GM12878 (cell line): ENCODE measurements around the gene SCN8A. TPM values are rescaled to one million over a fixed set of nuclear protein-coding genes. Genes with fewer than 3 reads are reported as not detected.

Experiments used
- ATAC-seq: fragments of 200-7000 bp; cut with Tn5 transposase; 3 replicates; pipeline ENCODE4 v1.9.1; 2020; ENCODE audit warnings: mild to moderate bottlenecking, moderate library complexity
- BruUV-seq: library from RNA; stranded (reverse); fragments of 400-500 nt; replicated peaks from 2 replicates; lab custom pipeline; 2021; lab: Mats Ljungman, UMichigan
- CTCF ChIA-PET: fragments of 300-600 bp; sonication (Branson Sonifier 250); formaldehyde crosslinking; extraction: SDS; loops from one replicate; lab custom pipeline; 2021; ENCODE audit warnings: inconsistent platforms; lab: Yijun Ruan, JAX
- POLR2A ChIA-PET: fragments of 350-600 bp; formaldehyde crosslinking; extraction: SDS; loops from one replicate; lab custom pipeline; 2021; ENCODE audit warnings: inconsistent platforms; lab: Charles Lee
- RAD21 ChIA-PET: fragments of 300-600 bp; sonication (Branson Sonifier 250); formaldehyde crosslinking; loops from one replicate; lab custom pipeline; 2023; ENCODE audit warnings: antibody characterized with exemption; ENCODE audit not compliant: unreplicated experiment; lab: Charles Lee
- SMC1A ChIA-PET: fragments of 300-600 bp; sonication (Branson Sonifier 250); formaldehyde crosslinking; loops from one replicate; lab custom pipeline; 2023; ENCODE audit not compliant: unreplicated experiment, uncharacterized antibody; lab: Charles Lee
- DNase-seq: peaks from one replicate; pipeline ENCODE4 v3.0.0-alpha.2; 2011; ENCODE audit warnings: low read depth, low spot score
- FAIRE-seq: peaks from 3 replicates; lab custom pipeline; 2011; peaks lifted over from hg19 to GRCh38; lab: Jason Lieb, UNC
- H2AFZ ChIP-seq: 2 replicates; pipeline ENCODE4 v1.6.0; 2011; ENCODE audit warnings: low read depth, low read length, control low read depth; ENCODE audit not compliant: control insufficient read depth
- H3K27ac ChIP-seq: 2 replicates; pipeline ENCODE4 v1.5.1; 2011; ENCODE audit warnings: control low read depth; ENCODE audit not compliant: control insufficient read depth, insufficient read depth
- H3K27me3 ChIP-seq, 2 experiments: replicated peaks in 1 of 2; 2 replicates each; pipeline versions ENCODE4 v1.6.0 to v1.6.1; 2011; ENCODE audit warnings: low read length in 1 of 2; ENCODE audit not compliant: control insufficient read depth in 2 of 2, insufficient read depth in 2 of 2
- H3K36me3 ChIP-seq, 2 experiments: 2 replicates each; pipeline ENCODE4 v1.5.1; 2011; ENCODE audit warnings: low read length in 1 of 2; ENCODE audit not compliant: control insufficient read depth in 2 of 2, insufficient read depth in 2 of 2
- H3K4me1 ChIP-seq: 2 replicates; pipeline ENCODE4 v1.6.1; 2011; ENCODE audit warnings: mild to moderate bottlenecking, low read length, moderate library complexity, mixed read lengths; ENCODE audit not compliant: control insufficient read depth, insufficient read depth
- H3K4me2 ChIP-seq: 2 replicates; pipeline ENCODE4 v1.6.0; 2011; ENCODE audit warnings: control low read depth; ENCODE audit not compliant: control insufficient read depth, insufficient read depth
- H3K4me3 ChIP-seq: fragments of 200-600 bp; sonication (generic); 2 replicates; pipeline ENCODE4 v1.5.1; 2016
- H3K79me2 ChIP-seq: 2 replicates; pipeline ENCODE4 v1.6.0; 2011; ENCODE audit warnings: low read length; ENCODE audit not compliant: control insufficient read depth, insufficient read depth
- H3K9ac ChIP-seq: 2 replicates; pipeline ENCODE4 v1.8.0; 2011; ENCODE audit warnings: low read length, control low read depth, mixed read lengths; ENCODE audit not compliant: control insufficient read depth, insufficient read depth
- H3K9me3 ChIP-seq: replicated peaks from 3 replicates; pipeline ENCODE4 v1.5.1; 2011; ENCODE audit warnings: mild to moderate bottlenecking, low read length; ENCODE audit not compliant: control insufficient read depth, insufficient read depth
- H4K20me1 ChIP-seq: 2 replicates; pipeline ENCODE4 v1.6.0; 2011; ENCODE audit not compliant: control insufficient read depth, insufficient read depth
- BACH1 ChIP-seq: fragments of 450-650 bp; IDR thresholded peaks from 2 replicates; pipeline ENCODE4 v1.6.1; 2017; ENCODE audit warnings: mild to moderate bottlenecking, borderline replicate concordance
- BRCA1 ChIP-seq: IDR thresholded peaks from 2 replicates; pipeline ENCODE4 v1.6.1; 2011; ENCODE audit warnings: low read depth, low read length, improper control_type of control experiment
- CEBPB ChIP-seq, 2 experiments: fragments of 150-350 bp in 1 of 2; IDR thresholded peaks; 2 replicates each; pipeline ENCODE4 v1.6.1; 2012 to 2014; ENCODE audit warnings: low read depth in 2 of 2, low read length in 2 of 2, borderline replicate concordance in 1 of 2, inconsistent platforms in 1 of 2
- EED ChIP-seq: sonication (generic); IDR thresholded peaks from 2 replicates; pipeline ENCODE4 v1.6.1; 2016; ENCODE audit warnings: antibody characterized with exemption, low read depth
- ESRRA ChIP-seq: IDR thresholded peaks from 2 replicates; pipeline ENCODE4 v1.6.1; 2012; ENCODE audit warnings: mild to moderate bottlenecking, low read length, improper control_type of control experiment
- ETV6 ChIP-seq, 2 experiments: fragments of 450-650 bp in 1 of 2; IDR thresholded peaks in 1 of 2; conservative IDR thresholded peaks in 1 of 2; 2 replicates each; pipeline ENCODE4 v1.6.1; 2014; ENCODE audit warnings: antibody characterized with exemption in 1 of 2, borderline replicate concordance in 1 of 2, low read depth in 1 of 2, mild to moderate bottlenecking in 1 of 2, moderate library complexity in 1 of 2
- HDAC2 ChIP-seq: fragments of 200-600 bp; sonication (generic); IDR thresholded peaks from 2 replicates; pipeline ENCODE4 v1.6.1; 2017
- KAT2A ChIP-seq: conservative IDR thresholded peaks from 2 replicates; pipeline ENCODE4 v1.6.1; 2011; ENCODE audit warnings: low read depth, low read length; ENCODE audit not compliant: control insufficient read depth
- MEF2A ChIP-seq: IDR thresholded peaks from 2 replicates; pipeline ENCODE4 v1.6.1; 2011; ENCODE audit warnings: low read depth, mild to moderate bottlenecking, low read length, moderate library complexity; ENCODE audit not compliant: insufficient read depth
- POLR2A ChIP-seq: IDR thresholded peaks from 2 replicates; pipeline ENCODE4 v1.6.1; 2011; ENCODE audit warnings: low read depth, mild to moderate bottlenecking, low read length
- POLR2AphosphoS5 ChIP-seq: IDR thresholded peaks from 2 replicates; pipeline ENCODE4 v1.6.1; 2011; ENCODE audit warnings: mild to moderate bottlenecking, low read length, inconsistent platforms
- RUNX3 ChIP-seq: IDR thresholded peaks from 2 replicates; pipeline ENCODE4 v1.6.1; 2012; ENCODE audit warnings: low read length, inconsistent platforms
- SMAD1 ChIP-seq: fragments of 450-650 bp; IDR thresholded peaks from 2 replicates; pipeline ENCODE4 v1.6.1; 2018; ENCODE audit warnings: mild to moderate bottlenecking, low read depth; ENCODE audit not compliant: partially characterized antibody
- SUZ12 ChIP-seq: fragments of 200-600 bp; sonication (generic); IDR thresholded peaks from one replicate; pipeline ENCODE4 v1.6.1; 2018; ENCODE audit warnings: antibody characterized with exemption, mild to moderate bottlenecking; ENCODE audit not compliant: unreplicated experiment
- TBL1XR1 ChIP-seq: IDR thresholded peaks from 2 replicates; pipeline ENCODE4 v1.6.1; 2012; ENCODE audit warnings: low read depth, low read length, improper control_type of control experiment
- ZBED1 ChIP-seq: IDR thresholded peaks from 2 replicates; pipeline ENCODE4 v1.6.1; 2016; ENCODE audit warnings: borderline replicate concordance
- ZSCAN29 ChIP-seq: fragments of 450-650 bp; IDR thresholded peaks from 2 replicates; pipeline ENCODE4 v1.6.1; 2017; ENCODE audit warnings: mild to moderate bottlenecking, moderate library complexity
- WGBS: methylation state at CpG from one replicate; pipeline ENCODE4 v1.1.6; 2016; ENCODE audit warnings: low lambda C conversion rate; ENCODE audit not compliant: insufficient replicate concordance, insufficient coverage; ENCODE audit errors: missing lambda C conversion rate; 5-methylcytosine and 5-hydroxymethylcytosine counted together
- in situ Hi-C: fragments of 300-500 bp; cut with MboI; formaldehyde crosslinking; loops from 9 replicates; pipeline ENCODE4 v1.14.3; 2018; ENCODE audit warnings: mixed read lengths
- intact Hi-C: fragments of 100-400 bp; cut with micrococcal nuclease; formaldehyde crosslinking; loops from one replicate; pipeline ENCODE4 v1.14.2; 2022; ENCODE audit not compliant: unreplicated experiment
- polyA plus RNA-seq, 11 experiments: library from polyadenylated mRNA; depleted of rRNA in 4 of 11; unstranded in 6 of 11; stranded (reverse) in 5 of 11; fragments of >200 nt; fragmentation: Nextera tagmentation in 4 of 11; fragmentation: Illumina TruSeq in 1 of 11; extraction: Ambion mirVana in 4 of 11; extraction: Trizol in 1 of 11; gene quantifications; 1 replicate in 1 of 11; 2 replicates in 10 of 11; pipeline versions ENCODE4 v1.2.1 to v1.2.3, GENCODE V29; 2011 to 2016; ENCODE audit warnings: inconsistent platforms in 2 of 11, missing spikeins in 2 of 11, low read depth in 1 of 11
- total RNA-seq, 4 experiments: library from RNA; depleted of rRNA in 3 of 4; stranded (reverse); fragments of >200 nt in 3 of 4; fragmentation: Illumina TruSeq in 1 of 4; extraction: Trizol in 1 of 4; gene quantifications; 2 replicates each; pipeline versions ENCODE4 v1.2.1 to v1.2.3, GENCODE V29; 2013 to 2021
- TF ChIP-seq, protein P1 (sequence below): fragments of 150-350 bp; IDR thresholded peaks from 2 replicates; pipeline ENCODE4 v1.6.1; 2016; ENCODE audit warnings: low read depth, low read length
- TF ChIP-seq, protein P2 (sequence below): fragments of 450-650 bp; IDR thresholded peaks from 2 replicates; pipeline ENCODE4 v1.6.1; 2016; ENCODE audit warnings: mild to moderate bottlenecking, moderate library complexity, borderline replicate concordance

The SCN8A gene
- total and polyA plus RNA-seq, 10 of the 15 experiments (the other 5 are each of a cell fraction or from before 2014, with no cell fraction given): 0.02 to 0.23 (median 0.06) TPM; not detected in 2

DNA sequence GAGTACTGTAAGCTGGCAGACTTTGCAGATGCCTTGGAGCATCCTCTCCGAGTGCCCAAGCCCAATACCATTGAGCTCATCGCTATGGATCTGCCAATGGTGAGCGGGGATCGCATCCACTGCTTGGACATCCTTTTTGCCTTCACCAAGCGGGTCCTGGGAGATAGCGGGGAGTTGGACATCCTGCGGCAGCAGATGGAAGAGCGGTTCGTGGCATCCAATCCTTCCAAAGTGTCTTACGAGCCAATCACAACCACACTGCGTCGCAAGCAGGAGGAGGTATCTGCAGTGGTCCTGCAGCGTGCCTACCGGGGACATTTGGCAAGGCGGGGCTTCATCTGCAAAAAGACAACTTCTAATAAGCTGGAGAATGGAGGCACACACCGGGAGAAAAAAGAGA is 215.9 kb downstream of the SCN8A start:
- no peak overlapping the region for H3K4me3 ChIP-seq
- ChIA-PET RAD21 (no interaction called here), SMC1A (no interaction called here)
- DNase-seq: no peak
- no peaks in the 10 kb centered on the region for H3K36me3 ChIP-seq
- no peak for TF ChIP-seq ZBED1
- TF ChIP-seq POLR2A: no peak
- TF ChIP-seq TBL1XR1: no peak
- no peak for TF ChIP-seq SUZ12
- no peak for TF ChIP-seq MEF2A
- no peak for TF ChIP-seq KAT2A
- TF ChIP-seq BRCA1: no peak
- TF ChIP-seq SMAD1: no peak
- no peak for TF ChIP-seq HDAC2
- no peak for TF ChIP-seq EED
- no peak for TF ChIP-seq ZSCAN29
- no peak for TF ChIP-seq BACH1
- no peak for TF ChIP-seq ESRRA
- TF ChIP-seq CEBPB (IDR thresholded peaks at IDR 0.05; ENCODE audit: borderline replicate concordance in 1 of 2, low read depth in 2 of 2, low read length in 2 of 2): no peak
- TF ChIP-seq, protein P1, sequence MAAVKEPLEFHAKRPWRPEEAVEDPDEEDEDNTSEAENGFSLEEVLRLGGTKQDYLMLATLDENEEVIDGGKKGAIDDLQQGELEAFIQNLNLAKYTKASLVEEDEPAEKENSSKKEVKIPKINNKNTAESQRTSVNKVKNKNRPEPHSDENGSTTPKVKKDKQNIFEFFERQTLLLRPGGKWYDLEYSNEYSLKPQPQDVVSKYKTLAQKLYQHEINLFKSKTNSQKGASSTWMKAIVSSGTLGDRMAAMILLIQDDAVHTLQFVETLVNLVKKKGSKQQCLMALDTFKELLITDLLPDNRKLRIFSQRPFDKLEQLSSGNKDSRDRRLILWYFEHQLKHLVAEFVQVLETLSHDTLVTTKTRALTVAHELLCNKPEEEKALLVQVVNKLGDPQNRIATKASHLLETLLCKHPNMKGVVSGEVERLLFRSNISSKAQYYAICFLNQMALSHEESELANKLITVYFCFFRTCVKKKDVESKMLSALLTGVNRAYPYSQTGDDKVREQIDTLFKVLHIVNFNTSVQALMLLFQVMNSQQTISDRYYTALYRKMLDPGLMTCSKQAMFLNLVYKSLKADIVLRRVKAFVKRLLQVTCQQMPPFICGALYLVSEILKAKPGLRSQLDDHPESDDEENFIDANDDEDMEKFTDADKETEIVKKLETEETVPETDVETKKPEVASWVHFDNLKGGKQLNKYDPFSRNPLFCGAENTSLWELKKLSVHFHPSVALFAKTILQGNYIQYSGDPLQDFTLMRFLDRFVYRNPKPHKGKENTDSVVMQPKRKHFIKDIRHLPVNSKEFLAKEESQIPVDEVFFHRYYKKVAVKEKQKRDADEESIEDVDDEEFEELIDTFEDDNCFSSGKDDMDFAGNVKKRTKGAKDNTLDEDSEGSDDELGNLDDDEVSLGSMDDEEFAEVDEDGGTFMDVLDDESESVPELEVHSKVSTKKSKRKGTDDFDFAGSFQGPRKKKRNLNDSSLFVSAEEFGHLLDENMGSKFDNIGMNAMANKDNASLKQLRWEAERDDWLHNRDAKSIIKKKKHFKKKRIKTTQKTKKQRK: no peak
- no peak for TF ChIP-seq RUNX3
- no peak for TF ChIP-seq ETV6 (conservative IDR thresholded peaks at IDR 0.05 in 1 of 2, IDR thresholded peaks at IDR 0.05 in 1 of 2; ENCODE audit: borderline replicate concordance in 1 of 2, low read depth in 1 of 2)
- TF ChIP-seq POLR2AphosphoS5: no peak
- TF ChIP-seq, protein P2, sequence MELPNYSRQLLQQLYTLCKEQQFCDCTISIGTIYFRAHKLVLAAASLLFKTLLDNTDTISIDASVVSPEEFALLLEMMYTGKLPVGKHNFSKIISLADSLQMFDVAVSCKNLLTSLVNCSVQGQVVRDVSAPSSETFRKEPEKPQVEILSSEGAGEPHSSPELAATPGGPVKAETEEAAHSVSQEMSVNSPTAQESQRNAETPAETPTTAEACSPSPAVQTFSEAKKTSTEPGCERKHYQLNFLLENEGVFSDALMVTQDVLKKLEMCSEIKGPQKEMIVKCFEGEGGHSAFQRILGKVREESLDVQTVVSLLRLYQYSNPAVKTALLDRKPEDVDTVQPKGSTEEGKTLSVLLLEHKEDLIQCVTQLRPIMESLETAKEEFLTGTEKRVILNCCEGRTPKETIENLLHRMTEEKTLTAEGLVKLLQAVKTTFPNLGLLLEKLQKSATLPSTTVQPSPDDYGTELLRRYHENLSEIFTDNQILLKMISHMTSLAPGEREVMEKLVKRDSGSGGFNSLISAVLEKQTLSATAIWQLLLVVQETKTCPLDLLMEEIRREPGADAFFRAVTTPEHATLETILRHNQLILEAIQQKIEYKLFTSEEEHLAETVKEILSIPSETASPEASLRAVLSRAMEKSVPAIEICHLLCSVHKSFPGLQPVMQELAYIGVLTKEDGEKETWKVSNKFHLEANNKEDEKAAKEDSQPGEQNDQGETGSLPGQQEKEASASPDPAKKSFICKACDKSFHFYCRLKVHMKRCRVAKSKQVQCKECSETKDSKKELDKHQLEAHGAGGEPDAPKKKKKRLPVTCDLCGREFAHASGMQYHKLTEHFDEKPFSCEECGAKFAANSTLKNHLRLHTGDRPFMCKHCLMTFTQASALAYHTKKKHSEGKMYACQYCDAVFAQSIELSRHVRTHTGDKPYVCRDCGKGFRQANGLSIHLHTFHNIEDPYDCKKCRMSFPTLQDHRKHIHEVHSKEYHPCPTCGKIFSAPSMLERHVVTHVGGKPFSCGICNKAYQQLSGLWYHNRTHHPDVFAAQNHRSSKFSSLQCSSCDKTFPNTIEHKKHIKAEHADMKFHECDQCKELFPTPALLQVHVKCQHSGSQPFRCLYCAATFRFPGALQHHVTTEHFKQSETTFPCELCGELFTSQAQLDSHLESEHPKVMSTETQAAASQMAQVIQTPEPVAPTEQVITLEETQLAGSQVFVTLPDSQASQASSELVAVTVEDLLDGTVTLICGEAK: no peak
- TF ChIP-seq, all 136 proteins: peak for 0
- Histone ChIP-seq H3K9me3 (no peaks in the 10 kb centered on the region), H3K4me1 (no peaks in the 10 kb centered on the region), H3K9ac (no peak overlapping the region), H3K27ac (no peak overlapping the region), H3K4me2 (no peak overlapping the region), H3K27me3 (peaks cover 2 to 3% of the 10 kb centered on the region in 2 experiments; a peak in 3 of 4 replicates), H2AFZ (no peak overlapping the region), H3K79me2 (no peaks in the 10 kb centered on the region), H4K20me1 (no peaks in the 10 kb centered on the region)
- ATAC-seq (no peak), FAIRE-seq (no peak)
- BruUV-seq: no TSS peak
- intact Hi-C loops: no loop called here
- in situ Hi-C loops: no loop called here
- POLR2A ChIA-PET: no interaction called here
- CTCF ChIA-PET: no interaction called here
- 46% methylated on average over 16 of the region's 16 CpGs for WGBS
